Vagina (tissue), 2 donors: ENCODE results near the gene HOXB5.

Experiments
- POLR2AphosphoS5 ChIP-seq, 2 donors: sonication (generic); formaldehyde crosslinking; IDR thresholded peaks; one replicate each; pipeline ENCODE4 v1.9.0; 2017; ENCODE audit warnings: antibody characterized with exemption in 2 of 2, mild to moderate bottlenecking in 2 of 2, low read depth in 1 of 2; ENCODE audit not compliant: insufficient read depth in 1 of 2
- TF ChIP-seq, protein P1 (sequence below), 3 experiments: fragments of 450-650 bp in 2 of 3; fragments of 200-600 bp in 1 of 3; sonication (generic) in 1 of 3; IDR thresholded peaks; one replicate each; pipeline ENCODE4 v1.5.1; 2017 to 2019; ENCODE audit warnings: antibody characterized with exemption in 3 of 3, mild to moderate bottlenecking in 2 of 3, moderate library complexity in 2 of 3

DNA sequence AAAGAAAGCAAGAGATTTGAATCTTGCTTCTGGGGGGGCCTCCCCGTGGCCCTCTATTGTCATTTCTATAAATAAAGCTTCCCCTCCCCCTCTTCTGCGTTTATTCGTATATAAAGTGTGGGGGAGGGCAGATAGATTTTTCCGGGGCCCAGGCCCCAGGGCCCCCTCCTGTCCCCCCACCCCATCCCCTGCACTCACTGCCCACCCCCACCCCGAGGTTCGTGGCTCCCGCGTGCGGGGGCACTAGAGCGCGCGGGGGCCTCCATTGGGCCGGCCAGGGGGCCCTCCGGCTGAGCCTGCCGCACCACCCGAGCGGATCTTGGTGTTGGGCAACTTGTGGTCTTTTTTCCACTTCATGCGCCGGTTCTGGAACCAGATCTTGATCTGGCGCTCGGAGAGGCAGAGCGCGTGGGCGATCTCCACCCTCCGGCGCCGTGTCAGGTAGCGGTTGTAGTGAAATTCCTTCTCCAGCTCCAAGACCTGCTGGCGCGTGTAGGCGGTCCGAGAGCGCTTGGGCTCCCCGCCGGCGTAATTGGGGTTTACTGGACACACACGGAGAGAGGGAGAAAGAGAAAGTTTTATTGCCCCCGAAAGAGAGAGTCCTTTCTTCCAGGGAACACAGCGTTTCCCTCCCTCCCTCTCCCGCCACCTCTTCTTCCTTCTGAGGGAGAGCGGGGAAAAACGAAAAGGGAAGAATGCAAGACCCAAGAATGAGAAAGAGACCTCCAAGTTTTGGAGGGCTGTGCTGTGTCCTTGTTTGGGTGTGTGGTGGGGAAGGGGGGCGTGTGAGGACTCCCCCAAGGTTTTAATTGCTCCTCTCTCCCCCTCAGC, 16.9 kb downstream of the HOXB5 start:
- TF ChIP-seq, protein P1, sequence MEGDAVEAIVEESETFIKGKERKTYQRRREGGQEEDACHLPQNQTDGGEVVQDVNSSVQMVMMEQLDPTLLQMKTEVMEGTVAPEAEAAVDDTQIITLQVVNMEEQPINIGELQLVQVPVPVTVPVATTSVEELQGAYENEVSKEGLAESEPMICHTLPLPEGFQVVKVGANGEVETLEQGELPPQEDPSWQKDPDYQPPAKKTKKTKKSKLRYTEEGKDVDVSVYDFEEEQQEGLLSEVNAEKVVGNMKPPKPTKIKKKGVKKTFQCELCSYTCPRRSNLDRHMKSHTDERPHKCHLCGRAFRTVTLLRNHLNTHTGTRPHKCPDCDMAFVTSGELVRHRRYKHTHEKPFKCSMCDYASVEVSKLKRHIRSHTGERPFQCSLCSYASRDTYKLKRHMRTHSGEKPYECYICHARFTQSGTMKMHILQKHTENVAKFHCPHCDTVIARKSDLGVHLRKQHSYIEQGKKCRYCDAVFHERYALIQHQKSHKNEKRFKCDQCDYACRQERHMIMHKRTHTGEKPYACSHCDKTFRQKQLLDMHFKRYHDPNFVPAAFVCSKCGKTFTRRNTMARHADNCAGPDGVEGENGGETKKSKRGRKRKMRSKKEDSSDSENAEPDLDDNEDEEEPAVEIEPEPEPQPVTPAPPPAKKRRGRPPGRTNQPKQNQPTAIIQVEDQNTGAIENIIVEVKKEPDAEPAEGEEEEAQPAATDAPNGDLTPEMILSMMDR (IDR thresholded peaks at IDR 0.05), result no peak
- TF ChIP-seq POLR2AphosphoS5 (IDR thresholded peaks at IDR 0.05; ENCODE audit: insufficient read depth in 1 of 2, low read depth in 1 of 2), result no peak
